Measurements from ENCODE around the gene THUMPD2.

DNA sequence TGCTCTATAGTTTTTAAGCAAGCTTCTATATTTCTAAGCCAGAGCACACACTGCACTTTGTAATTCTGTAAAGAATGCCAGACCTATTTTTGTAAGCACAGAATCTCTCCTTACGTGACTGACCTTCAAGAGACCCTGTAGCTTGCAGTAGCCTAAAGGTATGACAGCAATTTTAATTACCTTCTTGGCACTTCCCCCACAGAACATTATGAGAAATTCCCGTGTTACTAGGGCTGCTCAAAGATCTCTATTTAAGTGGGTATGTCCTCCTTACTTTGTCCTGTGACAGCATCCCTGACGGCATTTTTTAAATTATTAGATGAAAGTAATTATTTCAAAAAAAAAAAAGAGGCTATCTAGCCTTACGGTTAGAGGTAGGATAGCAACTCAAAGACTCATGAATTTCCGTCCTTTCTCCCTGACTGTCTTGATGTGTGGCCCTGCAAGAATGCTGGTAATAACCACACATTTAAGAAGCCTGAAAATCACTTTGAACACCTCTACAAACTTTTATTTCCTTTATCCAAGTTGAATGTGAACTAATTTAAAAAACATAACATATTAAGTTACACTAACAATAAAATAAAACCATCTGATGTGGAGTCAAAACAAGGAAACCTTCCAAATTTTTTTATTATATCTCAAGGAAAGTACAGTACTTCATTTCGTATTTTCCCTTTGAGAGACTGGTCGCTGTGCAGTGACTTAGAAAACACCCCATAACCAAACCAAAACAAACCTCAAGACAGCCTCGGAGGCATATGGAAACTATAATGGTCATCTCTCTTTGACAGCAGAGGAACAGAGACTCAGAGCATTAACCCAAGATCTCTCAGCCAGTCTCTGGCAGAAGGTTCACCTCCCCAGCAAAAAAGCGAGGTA lies 54.9 kb downstream of the THUMPD2 start:
- TF ChIP-seq YY1 (IDR thresholded peaks at IDR 0.05; ENCODE audit: insufficient read depth, insufficient read length) (no peak), ZNF274 (IDR thresholded peaks at IDR 0.05; ENCODE audit: low read depth, low read length) (no peak)
